Brain microvascular endothelial cell (primary cell): ENCODE data around the gene GALNS.

Experiments
- DNase-seq: peaks from one replicate; pipeline ENCODE4 v3.0.0-alpha.2; 2020
- H3K27ac ChIP-seq: fragments of 250-450 bp; sonication (Bioruptor Pico); 2 replicates; pipeline ENCODE4 v1.5.1; 2020; ENCODE audit warnings: mild to moderate bottlenecking, moderate library complexity
- H3K27me3 ChIP-seq: fragments of 250-450 bp; sonication (Bioruptor Pico); replicated peaks from 2 replicates; pipeline ENCODE4 v1.5.1; 2020; ENCODE audit warnings: mild to moderate bottlenecking
- H3K36me3 ChIP-seq: fragments of 250-450 bp; sonication (Bioruptor Pico); replicated peaks from 2 replicates; pipeline ENCODE4 v1.5.1; 2020; ENCODE audit warnings: mild to moderate bottlenecking
- H3K4me3 ChIP-seq: 2 replicates; pipeline ENCODE4 v1.5.1; 2011; ENCODE audit warnings: low read depth, mild to moderate bottlenecking, control low read depth, low read length, moderate library complexity
- CTCF ChIP-seq: IDR thresholded peaks from 2 replicates; pipeline ENCODE4 v1.5.1; 2011; ENCODE audit warnings: low read depth, mild to moderate bottlenecking, moderate library complexity, low read length, control low read depth, inconsistent platforms; ENCODE audit errors: missing control alignments
- in situ Hi-C: cut with HindIII; loops from 2 replicates; pipeline ENCODE4 v1.10.0; 2017; ENCODE audit warnings: low sequenced_read_pairs, low pct_ligation_motif_present

GALNS gene, protein sequence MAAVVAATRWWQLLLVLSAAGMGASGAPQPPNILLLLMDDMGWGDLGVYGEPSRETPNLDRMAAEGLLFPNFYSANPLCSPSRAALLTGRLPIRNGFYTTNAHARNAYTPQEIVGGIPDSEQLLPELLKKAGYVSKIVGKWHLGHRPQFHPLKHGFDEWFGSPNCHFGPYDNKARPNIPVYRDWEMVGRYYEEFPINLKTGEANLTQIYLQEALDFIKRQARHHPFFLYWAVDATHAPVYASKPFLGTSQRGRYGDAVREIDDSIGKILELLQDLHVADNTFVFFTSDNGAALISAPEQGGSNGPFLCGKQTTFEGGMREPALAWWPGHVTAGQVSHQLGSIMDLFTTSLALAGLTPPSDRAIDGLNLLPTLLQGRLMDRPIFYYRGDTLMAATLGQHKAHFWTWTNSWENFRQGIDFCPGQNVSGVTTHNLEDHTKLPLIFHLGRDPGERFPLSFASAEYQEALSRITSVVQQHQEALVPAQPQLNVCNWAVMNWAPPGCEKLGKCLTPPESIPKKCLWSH

GRCh38 chr16:88856828-88857727 lies at the start of gene GALNS, which contains the start of gene TRAPPC2L:
Gene GALNS (minus strand): TSS chr16:88856947. CDS start chr16:88856877, 70 bp downstream.
Gene TRAPPC2L (plus strand): TSS chr16:88857127. CDS start chr16:88857151, 24 bp downstream.
- peak within 1 kb of the TSS; percentile 95 for H3K27ac ChIP-seq
- in situ Hi-C loops, result no loop called here
- H3K4me3 ChIP-seq, result peak within 1 kb of the TSS; percentile 96
- no peaks in the 10 kb centered on the region for H3K27me3 ChIP-seq
- DNase-seq, result peak; percentile 94
- TF ChIP-seq CTCF, result no peak
- H3K36me3 ChIP-seq, result peaks cover 11% of the 10 kb centered on the region

GRCh38 chr16:88906020-88906419 lies 49.3 kb upstream of the GALNS start:
- Histone ChIP-seq H3K4me3 (no peak overlapping the region), H3K36me3 (no peaks in the 10 kb centered on the region), H3K27ac (no peak overlapping the region), H3K27me3 (peaks cover 10% of the 10 kb centered on the region)
- DNase-seq, result no peak
- in situ Hi-C loops, result no loop called here
- no peak for TF ChIP-seq CTCF

DNA sequence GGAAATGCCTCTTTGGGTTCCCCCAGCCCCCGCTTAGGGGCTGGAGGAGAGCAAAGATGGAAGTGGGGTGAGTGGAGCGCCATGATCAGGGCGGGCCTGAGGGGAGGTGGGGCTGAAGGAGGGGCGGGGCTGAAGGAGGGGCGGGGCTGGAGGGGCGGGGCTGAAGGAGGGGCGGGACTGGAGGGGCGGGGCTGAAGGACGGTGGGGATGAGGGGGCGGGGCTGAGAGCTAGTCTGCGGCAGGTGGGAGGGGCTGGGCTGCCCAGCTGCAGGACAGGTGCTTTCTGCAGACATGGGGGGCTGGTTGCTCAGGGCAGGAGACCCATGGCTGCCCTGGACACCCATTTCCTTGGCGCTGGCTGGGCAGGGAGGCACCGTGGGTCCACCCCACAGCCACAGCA lies 48.8 kb upstream of the GALNS start:
- H3K27me3 ChIP-seq, result peaks cover 9% of the 10 kb centered on the region
- H3K4me3 ChIP-seq, result no peak overlapping the region
- H3K27ac ChIP-seq, result no peak overlapping the region
- no peak for DNase-seq
- TF ChIP-seq CTCF, result no peak
- no peaks in the 10 kb centered on the region for H3K36me3 ChIP-seq
- in situ Hi-C loops, result no loop called here

DNA sequence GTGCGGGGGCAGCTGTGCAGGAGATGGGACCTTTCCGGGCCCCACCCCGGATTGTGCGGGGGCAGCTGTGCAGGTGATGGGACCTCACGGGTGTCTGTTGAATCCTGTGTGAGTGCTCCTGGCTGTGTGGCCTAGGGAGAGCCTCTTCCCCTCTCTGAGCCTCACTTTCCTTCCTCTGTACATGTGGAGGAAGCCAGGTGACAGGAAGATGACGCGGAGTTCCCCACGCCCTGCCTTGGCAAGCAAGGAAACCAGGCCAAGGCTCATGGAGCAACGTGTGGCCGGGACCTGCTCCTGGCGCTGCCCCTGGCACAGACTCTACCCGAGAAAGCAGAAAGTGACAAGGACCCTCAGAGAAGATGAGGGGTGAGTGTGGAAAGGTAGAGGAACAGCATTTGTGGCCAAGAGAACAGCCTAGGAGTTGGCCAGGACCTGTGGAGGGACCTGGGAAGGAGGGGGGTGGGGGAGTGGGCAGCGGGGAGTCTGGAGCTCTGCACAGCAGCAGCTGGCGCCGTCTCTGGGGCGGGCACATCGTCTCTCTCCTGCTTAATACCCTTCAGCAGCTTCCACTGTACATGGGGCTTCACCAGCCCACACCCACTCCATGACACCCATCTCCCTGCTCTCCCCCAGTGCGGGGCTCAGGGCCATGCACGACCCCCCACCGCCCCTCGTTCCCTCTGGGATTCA lies 48.1 kb upstream of the GALNS start:
- Histone ChIP-seq H3K27ac (no peak overlapping the region), H3K36me3 (no peaks in the 10 kb centered on the region), H3K4me3 (no peak overlapping the region), H3K27me3 (peaks cover 5% of the 10 kb centered on the region)
- DNase-seq, result no peak
- in situ Hi-C loops, result no loop called here
- TF ChIP-seq CTCF, result no peak

DNA sequence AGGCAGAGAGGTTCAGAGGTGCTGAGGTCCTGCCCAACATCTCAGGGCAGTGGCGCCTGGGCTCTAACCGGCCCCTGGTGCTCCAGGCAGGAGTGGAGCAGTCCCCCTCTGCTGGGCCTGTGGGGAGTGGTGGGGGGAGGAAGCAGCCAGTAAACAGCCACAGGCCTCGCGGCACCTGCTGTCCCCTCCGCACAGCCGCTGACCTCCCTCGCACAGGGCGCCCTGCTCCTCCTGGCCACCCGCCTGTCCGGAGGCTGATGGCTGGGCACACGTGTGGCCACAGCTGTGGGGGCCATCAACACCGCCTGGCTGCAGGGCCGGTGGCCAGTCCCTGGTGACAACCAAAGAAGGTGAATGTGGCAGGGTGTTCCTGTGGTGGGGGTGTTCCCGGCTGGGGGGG lies 46.5 kb upstream of the GALNS start:
- peaks cover 6% of the 10 kb centered on the region for H3K27me3 ChIP-seq
- in situ Hi-C loops, result no loop called here

More for the DNA sequence above, 46.5 kb upstream of the GALNS start:
- no peak for DNase-seq
- no peak overlapping the region for H3K27ac ChIP-seq
- no peak for TF ChIP-seq CTCF
- no peaks in the 10 kb centered on the region for H3K36me3 ChIP-seq
- no peak overlapping the region for H3K4me3 ChIP-seq
